NCI-H446 (cell line): Measurements from ENCODE around the gene SCFD2.

Experiments used
- DNase-seq, 2 experiments: peaks; one replicate each; lab custom pipeline; 2025; lab: John Stamatoyannopoulos, UW

Gene SCFD2

DNA sequence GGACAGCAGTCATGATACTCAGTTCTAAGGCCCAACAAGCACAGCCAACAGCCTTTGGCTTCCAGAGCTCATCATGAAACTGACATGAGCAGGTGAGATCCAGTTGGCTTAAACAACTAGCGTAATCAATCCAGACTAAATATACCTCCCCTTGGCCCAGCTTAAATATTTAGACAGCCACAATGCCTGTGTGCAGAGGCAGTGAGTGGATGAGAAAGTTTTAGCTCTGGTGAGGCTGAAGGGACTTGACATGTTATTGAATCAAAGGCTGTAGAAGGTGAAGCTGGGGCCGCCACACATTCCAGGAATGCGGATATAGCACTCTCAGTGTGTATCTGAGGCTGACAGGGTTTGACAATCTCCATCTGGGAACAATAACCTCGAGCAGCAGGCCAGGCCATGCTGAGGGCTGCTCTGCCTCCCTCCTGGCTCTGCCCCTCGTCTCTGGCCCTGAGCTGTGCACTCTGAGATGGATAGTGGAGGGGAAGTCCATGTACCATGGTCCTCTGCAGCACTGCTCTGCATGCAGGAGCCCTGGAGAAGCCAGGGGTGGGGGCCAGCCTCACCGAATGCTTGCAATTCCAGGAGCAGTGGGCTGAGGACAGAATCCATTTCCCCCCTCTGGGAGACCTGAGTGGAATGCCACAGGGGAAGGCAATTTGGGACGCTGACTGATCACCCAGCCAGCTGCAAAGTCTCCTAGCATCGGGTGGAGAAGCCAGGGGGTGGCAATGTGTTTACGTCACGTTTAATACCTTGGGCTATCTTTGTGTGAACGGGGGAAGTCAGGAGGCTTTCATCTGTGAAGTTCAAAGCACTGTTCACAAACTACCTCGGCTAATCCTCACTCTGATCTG is 541.0 kb downstream of the SCFD2 start:
- DNase-seq: no peak

DNA sequence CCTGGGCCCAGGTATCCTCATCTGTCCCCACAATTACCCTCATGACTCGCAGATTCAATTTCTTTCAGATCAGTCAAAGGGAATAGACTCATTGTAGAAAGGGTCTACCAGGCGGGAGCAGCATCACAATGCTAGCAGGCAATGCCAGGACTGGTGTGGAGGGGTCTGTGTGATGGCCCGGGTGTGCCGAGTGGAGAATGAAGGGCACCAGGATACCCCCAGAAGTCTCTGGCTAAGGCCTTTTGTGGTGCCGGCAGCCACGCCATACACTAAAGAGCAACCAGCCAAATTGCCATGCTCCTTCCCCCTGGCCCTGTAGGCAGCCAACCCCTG is 541.6 kb downstream of the SCFD2 start:
- no peak for DNase-seq

DNA sequence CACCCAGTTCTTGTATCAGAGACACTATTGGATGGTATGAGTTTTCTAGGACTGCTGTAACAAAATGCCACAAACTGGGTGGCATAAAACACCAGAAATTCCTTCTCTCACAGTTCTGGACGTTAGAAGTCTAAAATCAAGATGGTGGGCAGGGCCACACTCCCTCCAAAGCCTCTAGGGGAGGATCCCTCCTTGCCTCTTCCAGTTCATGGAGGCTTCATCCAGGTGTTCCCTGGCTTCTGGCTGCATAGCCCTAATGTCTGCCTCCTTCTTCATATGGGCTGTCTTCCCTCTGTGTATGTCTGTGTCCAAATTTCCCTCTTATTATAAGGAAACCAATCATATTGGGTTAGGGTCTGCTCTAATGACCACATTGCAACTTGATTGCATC is 542.2 kb downstream of the SCFD2 start:
- no peak for DNase-seq
